HCT116 (cell line): ENCODE results near the gene LSAMP. TPM values are rescaled to one million over a fixed set of nuclear protein-coding genes. Genes with fewer than 3 reads are reported as not detected.

Source experiments
- ATAC-seq: fragments of 200-7000 bp; cut with Tn5 transposase; 2 replicates; pipeline ENCODE4 v1.9.1; 2020; ENCODE audit warnings: mild to moderate bottlenecking, moderate library complexity
- BruUV-seq: library from RNA; stranded (reverse); fragments of 400-500 nt; replicated peaks from 2 replicates; lab custom pipeline; 2021; lab: Mats Ljungman, UMichigan
- CTCF ChIA-PET: fragments of 300-600 bp; sonication (Branson Sonifier 250); formaldehyde crosslinking; loops from one replicate; lab custom pipeline; 2021; ENCODE audit warnings: antibody characterized with exemption; lab: Charles Lee
- POLR2A ChIA-PET: fragments of 300-600, 350-600 bp; sonication (Branson Sonifier 250); formaldehyde crosslinking; loops from one replicate; lab custom pipeline; 2021; ENCODE audit warnings: antibody characterized with exemption; lab: Charles Lee
- RAD21 ChIA-PET, 2 experiments: fragments of 300-600 bp; sonication (Branson Sonifier 250); formaldehyde crosslinking; loops; one replicate each; lab custom pipeline; 2023; ENCODE audit warnings: low total read pairs in 2 of 2; ENCODE audit not compliant: uncharacterized antibody in 2 of 2, unreplicated experiment in 2 of 2, low non-redundant PET in 1 of 2; lab: Charles Lee
- DNase-seq: peaks from one replicate; pipeline ENCODE4 v3.0.0-alpha.2; 2010; ENCODE audit warnings: low read depth, low spot score
- H2AFZ ChIP-seq: fragments of 200-600 bp; shearing (Covaris generic), sonication (generic); 2 replicates; pipeline ENCODE4 v1.6.1; 2017; ENCODE audit warnings: low read depth, mixed run types, mixed read lengths, antibody characterized with exemption, low read length; ENCODE audit not compliant: poor library complexity, severe bottlenecking
- H3K27ac ChIP-seq: 2 replicates; pipeline ENCODE4 v1.5.1; 2012; ENCODE audit warnings: low read depth, low read length
- H3K27me3 ChIP-seq: fragments of 200-600 bp; sonication (generic); 2 replicates; pipeline ENCODE4 v1.6.1; 2016; ENCODE audit warnings: mixed run types, low read length, mixed read lengths; ENCODE audit not compliant: insufficient read depth
- H3K36me3 ChIP-seq, 2 experiments: fragments of 200-500 bp in 1 of 2; fragments of 200-600 bp in 1 of 2; sonication (Bioruptor generic) in 1 of 2; sonication (generic) in 1 of 2; 2 replicates each; pipeline versions ENCODE4 v1.5.1 to v1.6.1; 2014 to 2016; ENCODE audit warnings: low read length in 2 of 2, inconsistent platforms in 1 of 2, mixed read lengths in 1 of 2, mixed run types in 1 of 2; ENCODE audit not compliant: insufficient read depth in 2 of 2, control insufficient read depth in 1 of 2
- H3K4me1 ChIP-seq, 2 experiments: fragments of 200-600 bp in 1 of 2; sonication (generic) in 1 of 2; 2 replicates each; pipeline versions ENCODE4 v1.5.1 to v1.6.1; 2012 to 2017; ENCODE audit warnings: low read length in 2 of 2, inconsistent platforms in 1 of 2, mild to moderate bottlenecking in 1 of 2, mixed read lengths in 1 of 2, mixed run types in 1 of 2, moderate library complexity in 1 of 2; ENCODE audit not compliant: insufficient read depth in 2 of 2, control insufficient read depth in 1 of 2
- H3K4me2 ChIP-seq: fragments of 200-600 bp; sonication (generic); 2 replicates; pipeline ENCODE4 v1.6.1; 2017; ENCODE audit warnings: mixed run types, low read length, mixed read lengths
- H3K4me3 ChIP-seq, 2 experiments: fragments of 200-600 bp in 1 of 2; sonication (generic) in 1 of 2; replicated peaks in 1 of 2; 2 replicates each; pipeline ENCODE4 v1.5.1; 2011 to 2016; ENCODE audit warnings: low read length in 2 of 2, control low read depth in 1 of 2, low read depth in 1 of 2, mild to moderate bottlenecking in 1 of 2, mixed read lengths in 1 of 2, mixed run types in 1 of 2
- H3K79me2 ChIP-seq: fragments of 200-600 bp; sonication (generic); 2 replicates; pipeline ENCODE4 v1.6.1; 2017; ENCODE audit warnings: mild to moderate bottlenecking, mixed run types, low read length, moderate library complexity, mixed read lengths; ENCODE audit not compliant: insufficient read depth
- H3K9ac ChIP-seq: fragments of 200-600 bp; sonication (generic); 2 replicates; pipeline ENCODE4 v1.6.1; 2016; ENCODE audit warnings: low read length, mixed read lengths
- H3K9me2 ChIP-seq: fragments of 200-600 bp; sonication (generic), shearing (Covaris generic); 2 replicates; pipeline ENCODE4 v1.6.1; 2017; ENCODE audit warnings: mixed run types, mild to moderate bottlenecking, moderate library complexity; ENCODE audit not compliant: insufficient read depth
- H3K9me3 ChIP-seq, 2 experiments: fragments of 200-500 bp in 1 of 2; fragments of 200-600 bp in 1 of 2; sonication (Bioruptor generic) in 1 of 2; sonication (generic) in 1 of 2; 2 replicates each; pipeline ENCODE4 v1.6.1; 2014 to 2017; ENCODE audit warnings: low read length in 2 of 2, mixed read lengths in 2 of 2, inconsistent platforms in 1 of 2, low read depth in 1 of 2, mild to moderate bottlenecking in 1 of 2, mixed run types in 1 of 2, moderate library complexity in 1 of 2; ENCODE audit not compliant: control insufficient read depth in 1 of 2, insufficient read depth in 1 of 2
- H4K20me1 ChIP-seq: fragments of 200-600 bp; sonication (generic), shearing (Covaris generic); 2 replicates; pipeline ENCODE4 v1.6.1; 2017; ENCODE audit warnings: mixed run types, mild to moderate bottlenecking, moderate library complexity; ENCODE audit not compliant: insufficient read depth
- EZH2phosphoT487 ChIP-seq: fragments of 200-600 bp; IDR thresholded peaks from 2 replicates; pipeline ENCODE4 v1.6.1; 2018; ENCODE audit warnings: antibody characterized with exemption, borderline replicate concordance
- RAD21 ChIP-seq: IDR thresholded peaks from 2 replicates; pipeline ENCODE4 v1.6.1; 2012; ENCODE audit warnings: low read depth, mild to moderate bottlenecking
- SIN3A ChIP-seq: IDR thresholded peaks from 2 replicates; pipeline ENCODE4 v1.6.1; 2012; ENCODE audit warnings: low read depth
- SP1 ChIP-seq: IDR thresholded peaks from 2 replicates; pipeline ENCODE4 v1.6.1; 2012; ENCODE audit warnings: low read depth
- SRF ChIP-seq: IDR thresholded peaks from 2 replicates; pipeline ENCODE4 v1.6.1; 2012; ENCODE audit warnings: low read depth
- ZFX ChIP-seq: fragments of 450-650 bp; IDR thresholded peaks from 2 replicates; pipeline ENCODE4 v1.6.1; 2017
- ZNF274 ChIP-seq: fragments of 200-500 bp; sonication (Bioruptor generic); IDR thresholded peaks from 2 replicates; pipeline ENCODE4 v1.6.1; 2014; ENCODE audit warnings: mild to moderate bottlenecking, low read depth, low read length, inconsistent platforms
- intact Hi-C: fragments of 100-400 bp; cut with micrococcal nuclease; formaldehyde crosslinking; loops from 2 replicates; pipeline ENCODE4 v1.10.0; 2022
- total RNA-seq: library from RNA; stranded (reverse); gene quantifications from one replicate; pipeline ENCODE4 v1.2.1, GENCODE V29; 2021; ENCODE audit not compliant: unreplicated experiment
- TF ChIP-seq, protein P1 (sequence below): IDR thresholded peaks from 2 replicates; pipeline ENCODE4 v1.6.1; 2012; ENCODE audit warnings: low read depth
- TF ChIP-seq, protein P2 (sequence below): IDR thresholded peaks from 2 replicates; pipeline ENCODE4 v1.6.1; 2012
- TF ChIP-seq, protein P3 (sequence below): IDR thresholded peaks from 2 replicates; pipeline ENCODE4 v1.6.1; 2011; ENCODE audit warnings: mild to moderate bottlenecking, low read length, moderate library complexity; ENCODE audit not compliant: insufficient replicate concordance; ENCODE audit errors: extremely low read depth

Gene LSAMP
- total RNA-seq, 1 experiment from 2014 or later, result 0.25 TPM

DNA sequence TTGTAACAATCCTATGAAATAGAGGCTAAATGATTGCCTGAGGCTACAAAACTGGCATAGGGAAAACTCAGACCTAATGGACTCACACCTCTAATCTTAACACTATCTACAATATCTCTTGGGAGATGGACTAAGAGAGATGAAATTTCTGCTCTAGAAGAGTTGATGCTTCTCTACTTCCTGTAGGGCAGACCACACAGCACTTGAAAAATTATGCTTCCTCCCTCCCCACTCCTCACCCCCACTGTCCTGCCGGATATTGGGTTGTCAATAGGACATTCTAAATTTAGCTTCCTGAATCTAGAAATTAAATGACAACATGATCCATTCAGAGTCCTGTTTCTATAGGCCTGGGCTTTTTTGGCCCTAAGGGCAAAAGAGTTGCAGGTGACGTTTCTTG is 526.4 kb downstream of the LSAMP start (continued):
- TF ChIP-seq SP1 (no peak), EZH2phosphoT487 (no peak)

- no peaks in the 10 kb centered on the region for H3K36me3 ChIP-seq
- no peak overlapping the region for H3K4me2 ChIP-seq
- RAD21 ChIA-PET, result no interaction called here
- TF ChIP-seq ZFX, result no peak
- TF ChIP-seq, protein P1, sequence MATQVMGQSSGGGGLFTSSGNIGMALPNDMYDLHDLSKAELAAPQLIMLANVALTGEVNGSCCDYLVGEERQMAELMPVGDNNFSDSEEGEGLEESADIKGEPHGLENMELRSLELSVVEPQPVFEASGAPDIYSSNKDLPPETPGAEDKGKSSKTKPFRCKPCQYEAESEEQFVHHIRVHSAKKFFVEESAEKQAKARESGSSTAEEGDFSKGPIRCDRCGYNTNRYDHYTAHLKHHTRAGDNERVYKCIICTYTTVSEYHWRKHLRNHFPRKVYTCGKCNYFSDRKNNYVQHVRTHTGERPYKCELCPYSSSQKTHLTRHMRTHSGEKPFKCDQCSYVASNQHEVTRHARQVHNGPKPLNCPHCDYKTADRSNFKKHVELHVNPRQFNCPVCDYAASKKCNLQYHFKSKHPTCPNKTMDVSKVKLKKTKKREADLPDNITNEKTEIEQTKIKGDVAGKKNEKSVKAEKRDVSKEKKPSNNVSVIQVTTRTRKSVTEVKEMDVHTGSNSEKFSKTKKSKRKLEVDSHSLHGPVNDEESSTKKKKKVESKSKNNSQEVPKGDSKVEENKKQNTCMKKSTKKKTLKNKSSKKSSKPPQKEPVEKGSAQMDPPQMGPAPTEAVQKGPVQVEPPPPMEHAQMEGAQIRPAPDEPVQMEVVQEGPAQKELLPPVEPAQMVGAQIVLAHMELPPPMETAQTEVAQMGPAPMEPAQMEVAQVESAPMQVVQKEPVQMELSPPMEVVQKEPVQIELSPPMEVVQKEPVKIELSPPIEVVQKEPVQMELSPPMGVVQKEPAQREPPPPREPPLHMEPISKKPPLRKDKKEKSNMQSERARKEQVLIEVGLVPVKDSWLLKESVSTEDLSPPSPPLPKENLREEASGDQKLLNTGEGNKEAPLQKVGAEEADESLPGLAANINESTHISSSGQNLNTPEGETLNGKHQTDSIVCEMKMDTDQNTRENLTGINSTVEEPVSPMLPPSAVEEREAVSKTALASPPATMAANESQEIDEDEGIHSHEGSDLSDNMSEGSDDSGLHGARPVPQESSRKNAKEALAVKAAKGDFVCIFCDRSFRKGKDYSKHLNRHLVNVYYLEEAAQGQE, result no peak
- TF ChIP-seq RAD21, result no peak
- no peak for TF ChIP-seq SIN3A
- TF ChIP-seq, protein P2, sequence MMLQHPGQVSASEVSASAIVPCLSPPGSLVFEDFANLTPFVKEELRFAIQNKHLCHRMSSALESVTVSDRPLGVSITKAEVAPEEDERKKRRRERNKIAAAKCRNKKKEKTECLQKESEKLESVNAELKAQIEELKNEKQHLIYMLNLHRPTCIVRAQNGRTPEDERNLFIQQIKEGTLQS, result no peak
- TF ChIP-seq, protein P3, sequence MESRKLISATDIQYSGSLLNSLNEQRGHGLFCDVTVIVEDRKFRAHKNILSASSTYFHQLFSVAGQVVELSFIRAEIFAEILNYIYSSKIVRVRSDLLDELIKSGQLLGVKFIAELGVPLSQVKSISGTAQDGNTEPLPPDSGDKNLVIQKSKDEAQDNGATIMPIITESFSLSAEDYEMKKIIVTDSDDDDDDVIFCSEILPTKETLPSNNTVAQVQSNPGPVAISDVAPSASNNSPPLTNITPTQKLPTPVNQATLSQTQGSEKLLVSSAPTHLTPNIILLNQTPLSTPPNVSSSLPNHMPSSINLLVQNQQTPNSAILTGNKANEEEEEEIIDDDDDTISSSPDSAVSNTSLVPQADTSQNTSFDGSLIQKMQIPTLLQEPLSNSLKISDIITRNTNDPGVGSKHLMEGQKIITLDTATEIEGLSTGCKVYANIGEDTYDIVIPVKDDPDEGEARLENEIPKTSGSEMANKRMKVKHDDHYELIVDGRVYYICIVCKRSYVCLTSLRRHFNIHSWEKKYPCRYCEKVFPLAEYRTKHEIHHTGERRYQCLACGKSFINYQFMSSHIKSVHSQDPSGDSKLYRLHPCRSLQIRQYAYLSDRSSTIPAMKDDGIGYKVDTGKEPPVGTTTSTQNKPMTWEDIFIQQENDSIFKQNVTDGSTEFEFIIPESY, result no peak
- no peak for TF ChIP-seq ZNF274
- TF ChIP-seq SRF, result no peak
- TF ChIP-seq, all 23 proteins: peak for 0
- Histone ChIP-seq H3K9me3 (no peaks in the 10 kb centered on the region), H4K20me1 (no peaks in the 10 kb centered on the region), H3K9ac (no peak overlapping the region), H3K27ac (no peak overlapping the region), H3K4me1 (no peaks in the 10 kb centered on the region), H3K9me2 (no peaks in the 10 kb centered on the region), H3K4me3 (no peak overlapping the region), H3K27me3 (0 out of 2 replicates have a peak, but pooled peaks cover 3% of the 10 kb centered on the region), H2AFZ (no peak overlapping the region), H3K79me2 (no peaks in the 10 kb centered on the region)
- no TSS peak for BruUV-seq
- CTCF ChIA-PET, result no interaction called here
- intact Hi-C loops, result no loop called here
- no peak for ATAC-seq
- no peak for DNase-seq
- POLR2A ChIA-PET, result no interaction called here
These were observed 528.4 kb downstream of the LSAMP start for GRCh38 chr3:115916866-115917265.
